Measurements from ENCODE around the gene TBCK.

GRCh38 chr4:106247600-106247999 is 68.4 kb downstream of the TBCK start:
- TF ChIP-seq CTCF (IDR thresholded peaks at IDR 0.05): no peak
- no peak for TF ChIP-seq RXRA (IDR thresholded peaks at IDR 0.05; ENCODE audit: borderline replicate concordance, low read depth)
- TF ChIP-seq RFX5 (IDR thresholded peaks at IDR 0.05; ENCODE audit: low read length): no peak
- TF ChIP-seq MAX (IDR thresholded peaks at IDR 0.05; ENCODE audit: low read depth): no peak
- no peak for TF ChIP-seq ZBTB33 (IDR thresholded peaks at IDR 0.05; ENCODE audit: borderline replicate concordance, low read depth)
- TF ChIP-seq POLR2AphosphoS5 (IDR thresholded peaks at IDR 0.05; ENCODE audit: low read depth, low read length): no peak
- TF ChIP-seq MEF2A (IDR thresholded peaks at IDR 0.05; ENCODE audit: borderline replicate concordance, low read depth): no peak
- no peak for TF ChIP-seq MXI1 (IDR thresholded peaks at IDR 0.05; ENCODE audit: low read depth, low read length)
- TF ChIP-seq REST (IDR thresholded peaks at IDR 0.05; ENCODE audit: low read depth, low read length): no peak
- TF ChIP-seq SMC3 (IDR thresholded peaks at IDR 0.05; ENCODE audit: low read depth, low read length): no peak
- TF ChIP-seq GABPA (IDR thresholded peaks at IDR 0.05; ENCODE audit: low read depth): no peak
- no peak for TF ChIP-seq YY1 (IDR thresholded peaks at IDR 0.05; ENCODE audit: low read depth)
- TF ChIP-seq FOXJ3 (CRISPR knock-in tag; IDR thresholded peaks at IDR 0.05): no peak

Measured in SK-N-SH (cell line).